C4-2B (cell line): ENCODE measurements around the gene AK9.

Experiments used
- ZFX ChIP-seq: fragments of 450-650 bp; IDR thresholded peaks from 2 replicates; pipeline ENCODE4 v1.6.1; 2017
- TF ChIP-seq, protein P1 (sequence below): fragments of 450-650 bp; conservative IDR thresholded peaks from 2 replicates; pipeline ENCODE4 v1.5.1; 2017; ENCODE audit warnings: mild to moderate bottlenecking

DNA sequence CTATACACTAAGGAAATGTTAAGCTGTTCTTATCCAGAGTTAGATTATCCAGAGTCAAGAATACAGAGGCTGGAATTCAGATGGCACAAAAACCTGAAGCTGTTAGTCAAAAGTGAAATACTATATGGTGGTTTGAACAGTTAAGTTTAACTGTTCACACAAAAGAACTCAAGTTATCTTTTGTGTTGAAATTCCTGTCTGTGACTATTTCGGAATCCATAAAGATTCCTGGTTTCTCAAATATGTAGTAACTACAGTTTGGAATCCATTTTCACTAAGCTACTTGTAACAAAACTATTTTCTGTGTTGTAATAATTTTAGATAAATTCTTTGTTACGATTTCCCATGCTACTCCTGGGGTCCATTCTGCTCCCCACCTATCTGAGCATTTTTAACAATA is 24.6 kb upstream of the AK9 start:
- TF ChIP-seq, protein P1, sequence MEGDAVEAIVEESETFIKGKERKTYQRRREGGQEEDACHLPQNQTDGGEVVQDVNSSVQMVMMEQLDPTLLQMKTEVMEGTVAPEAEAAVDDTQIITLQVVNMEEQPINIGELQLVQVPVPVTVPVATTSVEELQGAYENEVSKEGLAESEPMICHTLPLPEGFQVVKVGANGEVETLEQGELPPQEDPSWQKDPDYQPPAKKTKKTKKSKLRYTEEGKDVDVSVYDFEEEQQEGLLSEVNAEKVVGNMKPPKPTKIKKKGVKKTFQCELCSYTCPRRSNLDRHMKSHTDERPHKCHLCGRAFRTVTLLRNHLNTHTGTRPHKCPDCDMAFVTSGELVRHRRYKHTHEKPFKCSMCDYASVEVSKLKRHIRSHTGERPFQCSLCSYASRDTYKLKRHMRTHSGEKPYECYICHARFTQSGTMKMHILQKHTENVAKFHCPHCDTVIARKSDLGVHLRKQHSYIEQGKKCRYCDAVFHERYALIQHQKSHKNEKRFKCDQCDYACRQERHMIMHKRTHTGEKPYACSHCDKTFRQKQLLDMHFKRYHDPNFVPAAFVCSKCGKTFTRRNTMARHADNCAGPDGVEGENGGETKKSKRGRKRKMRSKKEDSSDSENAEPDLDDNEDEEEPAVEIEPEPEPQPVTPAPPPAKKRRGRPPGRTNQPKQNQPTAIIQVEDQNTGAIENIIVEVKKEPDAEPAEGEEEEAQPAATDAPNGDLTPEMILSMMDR = no peak
- TF ChIP-seq ZFX = no peak
